NCI-H187 (cell line): Measurements from ENCODE around the gene ADGRG3.

Source experiments
- DNase-seq, 2 experiments: peaks; one replicate each; lab custom pipeline; 2025; lab: John Stamatoyannopoulos, UW

ADGRG3 gene

DNA sequence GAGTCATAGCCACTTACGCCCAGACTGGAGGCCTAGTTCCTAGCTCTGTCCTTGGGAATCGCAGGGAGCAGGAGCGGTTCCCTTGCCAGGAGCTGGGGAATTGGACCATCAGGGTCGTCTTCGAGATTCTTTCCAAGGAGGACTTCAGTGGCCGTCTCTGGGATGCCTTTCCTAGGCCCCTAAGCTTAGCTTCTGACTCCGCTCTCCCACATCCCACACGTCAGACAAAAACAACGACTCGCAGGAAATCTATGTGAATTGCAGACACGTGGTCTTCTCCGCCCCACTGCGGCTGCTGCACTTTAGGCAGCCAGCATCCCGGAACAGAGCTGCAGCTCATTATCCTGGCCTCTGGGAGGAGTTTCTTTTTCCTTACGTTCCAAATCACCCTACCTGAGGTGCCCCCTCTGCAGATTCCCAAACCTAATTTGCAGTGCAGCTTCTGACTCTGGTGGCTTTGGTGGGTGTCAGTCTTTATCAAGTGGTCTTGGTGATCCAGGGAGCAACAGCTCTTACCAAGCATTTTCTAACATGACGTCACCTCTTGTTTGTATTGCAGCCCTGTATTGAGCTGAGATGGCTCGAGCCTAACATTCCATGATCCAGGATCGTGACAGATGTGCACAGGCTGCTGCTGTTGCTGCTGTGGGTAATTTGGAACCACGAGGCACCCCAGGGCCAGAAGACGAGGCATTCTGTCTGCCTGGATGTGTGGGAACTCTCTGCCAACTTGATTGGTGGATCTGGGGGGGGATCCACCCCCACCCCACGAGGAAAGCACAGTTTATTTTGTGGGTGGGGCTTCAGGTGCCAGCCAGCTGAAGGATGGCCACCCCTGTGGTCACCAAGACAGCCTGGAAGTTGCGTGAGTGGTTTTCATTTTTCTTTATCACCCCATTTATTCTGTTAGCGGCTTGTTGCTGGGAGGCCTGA, 68.6 kb downstream of the ADGRG3 start:
- DNase-seq = no peak

DNA sequence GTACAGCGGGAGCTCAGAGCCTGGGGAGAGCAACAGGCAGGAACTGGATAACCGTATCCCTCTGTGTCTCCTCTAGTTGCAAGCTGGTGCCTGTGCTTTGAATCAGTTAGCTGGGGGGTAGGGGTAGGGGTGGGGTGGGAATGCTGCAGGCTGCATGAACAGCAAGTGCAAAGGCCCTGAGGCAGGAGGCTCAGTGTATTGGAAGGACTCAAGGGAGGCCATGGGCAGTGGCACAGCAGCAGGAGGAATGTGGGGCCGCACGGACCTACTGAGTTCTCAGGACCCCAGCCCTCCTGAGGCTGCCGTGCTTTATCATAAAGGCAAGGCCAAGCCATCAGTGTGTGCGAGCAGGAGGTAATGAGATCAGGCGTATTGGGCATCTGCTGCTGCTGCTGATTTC, 70.7 kb downstream of the ADGRG3 start:
- no peak for DNase-seq
